ENCODE results near the gene TBKBP1. TPM values are rescaled to one million over a fixed set of nuclear protein-coding genes. Genes with fewer than 3 reads are reported as not detected.

TBKBP1 gene
- total RNA-seq, 4 donors from 2014 or later, result 2.4 to 14.7 (median 5.0) TPM

DNA sequence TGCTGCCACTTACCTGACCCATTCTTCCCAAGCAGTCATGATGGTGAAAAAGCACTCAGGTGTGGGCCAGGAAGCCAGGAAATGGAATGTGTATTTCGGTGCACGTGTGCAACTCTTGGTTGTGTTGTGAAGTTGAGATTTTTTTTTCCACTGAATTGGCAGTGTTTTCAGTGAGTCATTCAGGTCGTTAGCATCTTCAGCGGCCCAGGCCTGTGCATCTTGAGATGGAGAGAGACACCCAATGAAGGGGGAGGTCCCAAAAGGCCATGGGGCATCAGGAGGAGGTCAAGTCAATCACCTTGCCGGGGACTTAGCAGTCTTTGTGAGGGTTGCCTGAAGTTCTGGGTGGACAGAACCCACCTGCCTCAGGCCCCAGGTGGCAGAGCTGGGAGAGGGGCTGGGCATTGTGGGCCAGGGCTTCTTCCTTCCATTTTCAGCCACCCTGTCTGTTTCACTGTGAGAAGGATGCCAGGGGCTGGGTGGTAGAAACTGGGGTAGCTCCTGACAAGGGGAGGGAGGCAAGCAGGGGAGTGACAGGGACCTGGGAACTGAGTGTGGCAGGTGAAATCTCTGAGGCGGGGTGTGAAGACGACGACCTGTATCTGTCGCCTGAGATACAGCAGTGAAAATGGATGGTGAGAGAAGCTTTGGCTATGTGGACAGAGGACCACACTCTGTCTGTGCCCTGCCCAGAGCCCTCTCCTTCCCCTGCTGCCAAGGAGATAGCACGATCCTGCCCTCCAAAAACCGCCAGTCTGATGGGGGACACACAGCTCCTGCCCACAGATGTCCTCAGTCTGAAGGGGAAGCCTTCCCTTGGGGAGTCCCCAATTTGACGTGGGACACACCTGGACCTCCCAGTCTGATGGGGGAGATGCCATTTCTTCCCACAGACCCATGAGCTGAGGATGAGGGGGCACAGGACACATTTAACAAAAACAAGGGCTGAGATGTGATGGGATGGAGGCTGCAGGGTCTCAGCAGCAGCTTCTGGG, 11.9 kb downstream of the TBKBP1 start:
- TF ChIP-seq, protein P1, sequence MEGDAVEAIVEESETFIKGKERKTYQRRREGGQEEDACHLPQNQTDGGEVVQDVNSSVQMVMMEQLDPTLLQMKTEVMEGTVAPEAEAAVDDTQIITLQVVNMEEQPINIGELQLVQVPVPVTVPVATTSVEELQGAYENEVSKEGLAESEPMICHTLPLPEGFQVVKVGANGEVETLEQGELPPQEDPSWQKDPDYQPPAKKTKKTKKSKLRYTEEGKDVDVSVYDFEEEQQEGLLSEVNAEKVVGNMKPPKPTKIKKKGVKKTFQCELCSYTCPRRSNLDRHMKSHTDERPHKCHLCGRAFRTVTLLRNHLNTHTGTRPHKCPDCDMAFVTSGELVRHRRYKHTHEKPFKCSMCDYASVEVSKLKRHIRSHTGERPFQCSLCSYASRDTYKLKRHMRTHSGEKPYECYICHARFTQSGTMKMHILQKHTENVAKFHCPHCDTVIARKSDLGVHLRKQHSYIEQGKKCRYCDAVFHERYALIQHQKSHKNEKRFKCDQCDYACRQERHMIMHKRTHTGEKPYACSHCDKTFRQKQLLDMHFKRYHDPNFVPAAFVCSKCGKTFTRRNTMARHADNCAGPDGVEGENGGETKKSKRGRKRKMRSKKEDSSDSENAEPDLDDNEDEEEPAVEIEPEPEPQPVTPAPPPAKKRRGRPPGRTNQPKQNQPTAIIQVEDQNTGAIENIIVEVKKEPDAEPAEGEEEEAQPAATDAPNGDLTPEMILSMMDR (IDR thresholded peaks at IDR 0.05; ENCODE audit: low read depth), result no peak

GRCh38 chr17:47707056-47707804, 13.3 kb downstream of the TBKBP1 start:
- TF ChIP-seq, protein P1 (IDR thresholded peaks at IDR 0.05; ENCODE audit: low read depth), result no peak

- TF ChIP-seq, protein P1 (IDR thresholded peaks at IDR 0.05; ENCODE audit: low read depth), result no peak
These were observed 13.9 kb downstream of the TBKBP1 start for GRCh38 chr17:47707884-47708283.

DNA sequence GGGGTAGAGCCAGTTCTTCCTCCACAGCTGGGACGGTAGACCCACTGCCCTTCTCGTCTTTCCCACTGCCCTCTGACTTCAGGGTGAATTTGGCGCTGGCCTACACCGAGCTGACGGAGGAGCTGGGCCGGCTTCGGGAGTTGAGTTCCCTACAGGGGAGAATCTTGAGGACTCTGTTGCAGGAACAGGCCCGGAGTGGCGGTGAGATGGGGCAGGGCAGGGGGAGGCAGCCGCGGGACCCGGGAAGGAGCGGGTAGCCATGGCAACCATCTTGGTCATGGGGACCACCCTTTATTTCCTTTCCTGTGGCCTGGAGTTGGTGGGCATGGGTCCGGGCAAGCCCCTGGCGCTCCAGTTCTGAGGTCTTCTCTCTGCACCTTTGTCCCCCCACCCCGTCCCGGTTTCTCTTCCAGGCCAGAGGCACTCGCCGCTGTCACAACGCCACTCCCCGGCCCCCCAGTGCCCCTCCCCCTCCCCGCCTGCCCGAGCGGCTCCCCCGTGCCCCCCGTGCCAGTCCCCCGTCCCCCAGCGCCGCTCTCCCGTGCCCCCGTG, 14.4 kb downstream of the TBKBP1 start:
- TF ChIP-seq, protein P1 (IDR thresholded peaks at IDR 0.05; ENCODE audit: low read depth), result no peak

GRCh38 chr17:47708864-47709541, 15.0 kb downstream of the TBKBP1 start:
- TF ChIP-seq, protein P1 (IDR thresholded peaks at IDR 0.05; ENCODE audit: low read depth), result no peak

- TF ChIP-seq, protein P1 (IDR thresholded peaks at IDR 0.05; ENCODE audit: low read depth), result no peak
These were observed 15.6 kb downstream of the TBKBP1 start for GRCh38 chr17:47709594-47709993.

Measured in subcutaneous adipose tissue (tissue), 4 donors.